HepG2 (cell line): ENCODE results near the gene CTNNBIP1.

ENCODE experiments used
- JUND ChIP-seq: sonication (generic); formaldehyde crosslinking; IDR thresholded peaks from 2 replicates; pipeline ENCODE4 v1.8.0; 2022; ENCODE audit warnings: mild to moderate bottlenecking, missing genetic modification reagents
- MXI1 ChIP-seq: IDR thresholded peaks from 3 replicates; pipeline ENCODE4 v1.6.1; 2012; ENCODE audit warnings: low read depth, low read length, inconsistent platforms, borderline replicate concordance
- PAF1 ChIP-seq: IDR thresholded peaks from 2 replicates; pipeline ENCODE4 v1.6.1; 2016; ENCODE audit warnings: missing genetic modification reagents, missing compliant biosample characterization
- POLR2AphosphoS5 ChIP-seq: IDR thresholded peaks from 2 replicates; pipeline ENCODE4 v1.6.1; 2012; ENCODE audit warnings: low read depth, low read length
- YEATS4 ChIP-seq: sonication (generic); formaldehyde crosslinking; IDR thresholded peaks from 2 replicates; pipeline ENCODE4 v1.4.0; 2020; ENCODE audit warnings: missing genetic modification reagents, borderline replicate concordance
- ZNF670 ChIP-seq: sonication (generic); formaldehyde crosslinking; IDR thresholded peaks from 2 replicates; pipeline ENCODE4 v1.8.0; 2022; ENCODE audit warnings: mild to moderate bottlenecking, missing genetic modification reagents, borderline replicate concordance
- ZSCAN29 ChIP-seq: sonication (generic); formaldehyde crosslinking; conservative IDR thresholded peaks from 2 replicates; pipeline ENCODE4 v1.4.0; 2020; ENCODE audit warnings: mild to moderate bottlenecking, missing genetic modification reagents
- TF ChIP-seq, protein P1 (sequence below): sonication (generic); formaldehyde crosslinking; IDR thresholded peaks from 2 replicates; pipeline ENCODE4 v1.5.0; 2020; ENCODE audit warnings: missing genetic modification reagents
- TF ChIP-seq, protein P2 (sequence below): sonication (generic); formaldehyde crosslinking; IDR thresholded peaks from 2 replicates; pipeline ENCODE4 v1.4.0; 2020; ENCODE audit warnings: mild to moderate bottlenecking, missing genetic modification reagents

DNA sequence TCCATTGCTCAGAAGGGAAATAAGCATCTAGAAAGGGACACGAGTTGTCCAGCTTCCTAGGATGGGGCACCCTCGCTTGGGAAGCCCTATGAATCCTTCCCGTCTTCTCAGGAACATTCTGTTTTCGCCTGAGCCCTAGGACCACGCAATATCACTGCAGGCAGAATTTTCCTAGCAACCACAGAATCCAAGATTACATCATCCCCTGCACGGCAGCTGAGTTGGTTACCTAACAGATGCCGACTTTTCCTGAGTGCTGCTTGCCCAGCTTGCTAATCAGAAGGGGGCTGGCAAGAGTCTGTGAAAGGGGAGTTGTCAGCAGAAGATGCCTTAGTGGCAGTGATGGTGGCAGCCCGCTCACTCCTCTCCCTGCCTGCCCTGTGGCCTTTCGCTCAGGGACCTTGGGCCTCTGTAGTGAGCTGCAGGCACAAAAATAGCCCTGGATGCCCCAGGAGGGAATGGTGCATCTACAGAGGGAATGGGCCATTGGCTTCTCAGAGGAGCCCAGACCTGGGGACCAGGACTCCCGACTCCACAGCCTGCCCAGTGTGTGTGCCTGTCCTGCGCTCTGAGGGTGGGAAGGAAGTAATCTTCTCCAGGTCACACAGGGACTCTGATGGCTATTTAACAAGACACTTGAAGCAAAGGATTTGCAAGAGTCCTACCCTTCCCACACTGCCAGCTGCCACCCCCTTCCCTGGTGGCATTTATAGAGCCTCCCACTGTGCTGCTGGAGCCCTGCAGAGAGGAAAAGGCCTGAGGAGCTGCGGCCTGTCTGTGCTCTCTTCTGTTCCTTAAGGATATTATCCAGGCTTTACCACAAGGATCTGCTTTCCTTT lies 57.4 kb downstream of the CTNNBIP1 start:
- TF ChIP-seq PAF1 (CRISPR knock-in tag) (no peak), JUND (CRISPR knock-in tag) (no peak), YEATS4 (CRISPR knock-in tag) (no peak), MXI1 (no peak), ZSCAN29 (CRISPR knock-in tag) (no peak), ZNF670 (no peak), POLR2AphosphoS5 (no peak)
- TF ChIP-seq, protein P1, sequence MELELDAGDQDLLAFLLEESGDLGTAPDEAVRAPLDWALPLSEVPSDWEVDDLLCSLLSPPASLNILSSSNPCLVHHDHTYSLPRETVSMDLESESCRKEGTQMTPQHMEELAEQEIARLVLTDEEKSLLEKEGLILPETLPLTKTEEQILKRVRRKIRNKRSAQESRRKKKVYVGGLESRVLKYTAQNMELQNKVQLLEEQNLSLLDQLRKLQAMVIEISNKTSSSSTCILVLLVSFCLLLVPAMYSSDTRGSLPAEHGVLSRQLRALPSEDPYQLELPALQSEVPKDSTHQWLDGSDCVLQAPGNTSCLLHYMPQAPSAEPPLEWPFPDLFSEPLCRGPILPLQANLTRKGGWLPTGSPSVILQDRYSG (CRISPR knock-in tag) = no peak
- TF ChIP-seq, protein P2, sequence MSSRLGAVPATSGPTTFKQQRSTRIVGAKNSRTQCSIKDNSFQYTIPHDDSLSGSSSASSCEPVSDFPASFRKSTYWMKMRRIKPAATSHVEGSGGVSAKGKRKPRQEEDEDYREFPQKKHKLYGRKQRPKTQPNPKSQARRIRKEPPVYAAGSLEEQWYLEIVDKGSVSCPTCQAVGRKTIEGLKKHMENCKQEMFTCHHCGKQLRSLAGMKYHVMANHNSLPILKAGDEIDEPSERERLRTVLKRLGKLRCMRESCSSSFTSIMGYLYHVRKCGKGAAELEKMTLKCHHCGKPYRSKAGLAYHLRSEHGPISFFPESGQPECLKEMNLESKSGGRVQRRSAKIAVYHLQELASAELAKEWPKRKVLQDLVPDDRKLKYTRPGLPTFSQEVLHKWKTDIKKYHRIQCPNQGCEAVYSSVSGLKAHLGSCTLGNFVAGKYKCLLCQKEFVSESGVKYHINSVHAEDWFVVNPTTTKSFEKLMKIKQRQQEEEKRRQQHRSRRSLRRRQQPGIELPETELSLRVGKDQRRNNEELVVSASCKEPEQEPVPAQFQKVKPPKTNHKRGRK (CRISPR knock-in tag) = no peak
